ENCODE results near the gene BRD4.
A peak's percentile ranks its signal among the peaks of the same experiment; 100 is the strongest.

BRD4 gene

GRCh38 chr19:15195371-15196334 lies 136.7 kb downstream of the BRD4 start:
- no peaks in the 10 kb centered on the region for H3K9me3 ChIP-seq (ENCODE audit: control insufficient read depth, low read length)
- 3% methylated on average over 87 to 91 of the region's 91 CpGs for WGBS, 2 experiments
- H3K4me1 ChIP-seq (ENCODE audit: control insufficient read depth, insufficient read depth, low read length) = peaks cover 8% of the 10 kb centered on the region
- H3K27ac ChIP-seq (ENCODE audit: insufficient read depth, low read depth, low read length, poor library complexity, severe bottlenecking) = no peak overlapping the region
- peak overlapping the region; percentile 42 for H3K4me3 ChIP-seq (ENCODE audit: insufficient read depth, low read depth, low read length)
- no peaks in the 10 kb centered on the region for H3K27me3 ChIP-seq (ENCODE audit: control insufficient read depth, insufficient read depth, low read length, poor library complexity, severe bottlenecking)
- H3K36me3 ChIP-seq (ENCODE audit: control insufficient read depth, insufficient read depth, low read length) = peaks cover 27% of the 10 kb centered on the region

- Histone ChIP-seq H3K4me3 (ENCODE audit: insufficient read depth, low read depth, low read length) (peak overlapping the region; percentile 42), H3K4me1 (ENCODE audit: control insufficient read depth, insufficient read depth, low read length) (peaks cover 8% of the 10 kb centered on the region), H3K36me3 (ENCODE audit: control insufficient read depth, insufficient read depth, low read length) (peaks cover 31% of the 10 kb centered on the region), H3K9me3 (ENCODE audit: control insufficient read depth, low read length) (no peaks in the 10 kb centered on the region), H3K27ac (ENCODE audit: insufficient read depth, low read depth, low read length, poor library complexity, severe bottlenecking) (no peak overlapping the region), H3K27me3 (ENCODE audit: control insufficient read depth, insufficient read depth, low read length, poor library complexity, severe bottlenecking) (no peaks in the 10 kb centered on the region)
- WGBS, 2 experiments = 76 to 82% methylated on average over 6 of the region's 6 CpGs
These were observed 137.4 kb downstream of the BRD4 start for GRCh38 chr19:15194938-15195337.

GRCh38 chr19:15191982-15192381 lies 140.4 kb downstream of the BRD4 start:
- 96% methylated on average over 18 of the region's 18 CpGs for WGBS, 2 experiments
- H3K27ac ChIP-seq (ENCODE audit: insufficient read depth, low read depth, low read length, poor library complexity, severe bottlenecking) = no peak overlapping the region
- no peaks in the 10 kb centered on the region for H3K9me3 ChIP-seq (ENCODE audit: control insufficient read depth, low read length)
- peaks cover 45% of the 10 kb centered on the region for H3K36me3 ChIP-seq (ENCODE audit: control insufficient read depth, insufficient read depth, low read length)
- H3K4me3 ChIP-seq (ENCODE audit: insufficient read depth, low read depth, low read length) = no peak overlapping the region
- H3K4me1 ChIP-seq (ENCODE audit: control insufficient read depth, insufficient read depth, low read length) = peaks cover 4% of the 10 kb centered on the region
- no peaks in the 10 kb centered on the region for H3K27me3 ChIP-seq (ENCODE audit: control insufficient read depth, insufficient read depth, low read length, poor library complexity, severe bottlenecking)

GRCh38 chr19:15191514-15191913 lies 140.8 kb downstream of the BRD4 start:
- Histone ChIP-seq H3K4me1 (ENCODE audit: control insufficient read depth, insufficient read depth, low read length) (peaks cover 4% of the 10 kb centered on the region), H3K27ac (ENCODE audit: insufficient read depth, low read depth, low read length, poor library complexity, severe bottlenecking) (no peak overlapping the region), H3K36me3 (ENCODE audit: control insufficient read depth, insufficient read depth, low read length) (peaks cover 50% of the 10 kb centered on the region), H3K9me3 (ENCODE audit: control insufficient read depth, low read length) (no peaks in the 10 kb centered on the region), H3K27me3 (ENCODE audit: control insufficient read depth, insufficient read depth, low read length, poor library complexity, severe bottlenecking) (no peaks in the 10 kb centered on the region), H3K4me3 (ENCODE audit: insufficient read depth, low read depth, low read length) (no peak overlapping the region)
- WGBS, 2 experiments = 96 to 97% methylated on average over 18 of the region's 18 CpGs

DNA sequence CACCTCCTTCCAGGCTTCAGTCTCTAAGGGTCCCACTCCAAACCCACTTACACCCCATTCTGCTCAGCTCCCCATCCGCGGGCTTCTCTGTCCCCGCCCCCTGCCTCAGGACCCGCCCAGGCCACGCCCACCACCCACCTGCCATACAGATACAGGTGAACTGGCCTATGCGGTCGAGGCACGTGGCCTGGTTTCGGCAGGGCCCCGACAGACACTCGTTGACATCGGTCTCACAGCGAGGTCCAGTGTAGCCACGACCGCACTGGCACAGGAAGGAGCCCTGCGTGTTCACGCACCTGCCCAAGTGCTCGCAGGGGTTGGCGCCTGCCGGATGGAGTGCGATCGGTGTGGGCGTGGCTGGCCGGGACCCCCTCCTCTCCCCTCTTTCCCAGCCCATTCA lies 143.5 kb downstream of the BRD4 start:
- peaks cover 74% of the 10 kb centered on the region for H3K36me3 ChIP-seq (ENCODE audit: control insufficient read depth, insufficient read depth, low read length)
- WGBS, 2 experiments = 95 to 96% methylated on average over 24 of the region's 24 CpGs

DNA sequence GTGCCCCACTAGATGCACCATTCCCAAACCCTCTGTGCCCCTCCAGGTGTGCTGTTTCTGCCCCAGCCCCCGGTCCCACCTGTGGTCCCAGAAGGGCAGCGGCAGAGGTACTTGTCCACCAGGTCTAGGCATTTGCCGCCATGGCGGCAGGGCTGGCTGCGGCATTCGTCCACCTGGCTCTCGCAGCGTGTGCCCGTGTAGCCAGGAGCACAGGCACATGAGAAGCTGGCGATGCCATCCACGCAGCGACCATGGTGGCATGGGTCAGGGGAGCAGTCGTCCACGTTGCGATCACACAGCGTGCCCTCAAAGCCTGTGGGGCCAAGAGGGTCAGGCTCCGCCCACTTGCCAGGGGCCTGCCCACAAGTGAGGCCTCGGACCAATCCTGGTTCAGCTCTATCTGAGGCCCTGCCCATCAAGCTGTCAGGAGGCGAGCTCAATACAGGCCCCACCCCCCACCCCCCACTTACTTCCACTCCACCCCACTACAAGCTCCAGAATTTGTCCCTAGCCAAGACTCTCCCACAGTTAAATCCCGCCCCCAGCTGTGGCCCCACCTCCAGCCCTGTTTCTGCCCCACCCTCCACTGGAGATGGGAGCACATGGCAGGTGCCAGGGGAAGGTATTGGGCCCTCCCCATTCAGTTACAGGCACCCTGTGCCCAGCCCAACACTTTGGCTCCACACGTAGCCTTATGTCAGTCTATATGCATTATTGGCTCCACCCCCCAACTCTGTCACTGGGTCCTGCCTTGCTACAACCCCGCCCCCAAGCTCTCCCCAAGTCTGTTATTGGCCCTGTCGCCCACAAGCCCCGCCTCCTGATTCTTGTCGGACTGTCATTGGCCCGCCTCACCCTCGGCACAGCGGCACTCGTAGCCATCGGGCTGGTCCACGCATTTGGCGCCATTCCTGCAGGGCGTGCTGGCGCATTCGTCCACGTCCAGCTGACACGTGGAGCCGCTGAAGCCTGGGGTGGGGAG lies 145.0 kb downstream of the BRD4 start:
- Histone ChIP-seq H3K4me1 (ENCODE audit: control insufficient read depth, insufficient read depth, low read length) (no peaks in the 10 kb centered on the region), H3K4me3 (ENCODE audit: insufficient read depth, low read depth, low read length) (no peak overlapping the region), H3K9me3 (ENCODE audit: control insufficient read depth, low read length) (no peaks in the 10 kb centered on the region), H3K27me3 (ENCODE audit: control insufficient read depth, insufficient read depth, low read length, poor library complexity, severe bottlenecking) (no peaks in the 10 kb centered on the region), H3K36me3 (ENCODE audit: control insufficient read depth, insufficient read depth, low read length) (peaks cover 65% of the 10 kb centered on the region), H3K27ac (ENCODE audit: insufficient read depth, low read depth, low read length, poor library complexity, severe bottlenecking) (no peak overlapping the region)
- 95 to 96% methylated on average over 38 of the region's 38 CpGs for WGBS, 2 experiments

More for the DNA sequence above, 143.5 kb downstream of the BRD4 start:
- H3K4me3 ChIP-seq (ENCODE audit: insufficient read depth, low read depth, low read length) = no peak overlapping the region
- H3K27ac ChIP-seq (ENCODE audit: insufficient read depth, low read depth, low read length, poor library complexity, severe bottlenecking) = no peak overlapping the region
- no peaks in the 10 kb centered on the region for H3K4me1 ChIP-seq (ENCODE audit: control insufficient read depth, insufficient read depth, low read length)
- H3K9me3 ChIP-seq (ENCODE audit: control insufficient read depth, low read length) = no peaks in the 10 kb centered on the region
- H3K27me3 ChIP-seq (ENCODE audit: control insufficient read depth, insufficient read depth, low read length, poor library complexity, severe bottlenecking) = no peaks in the 10 kb centered on the region
